Mesendoderm (in vitro differentiated cells): ENCODE results near the gene NEDD4L.

ENCODE experiments used
- DNase-seq: peaks from one replicate; pipeline ENCODE4 v3.0.0; 2013
- H2AK5ac ChIP-seq: 2 replicates; pipeline ENCODE4 v1.6.1; 2013; ENCODE audit warnings: low read length, inconsistent platforms
- H2BK120ac ChIP-seq: 2 replicates; pipeline ENCODE4 v1.6.1; 2013; ENCODE audit warnings: low read depth, mild to moderate bottlenecking, low read length, moderate library complexity, mixed read lengths
- H2BK15ac ChIP-seq: replicated peaks from 2 replicates; pipeline ENCODE4 v1.6.1; 2013; ENCODE audit warnings: low read depth, mild to moderate bottlenecking, moderate library complexity
- H2BK5ac ChIP-seq: 2 replicates; pipeline ENCODE4 v1.6.1; 2013; ENCODE audit warnings: low read length, inconsistent platforms
- H3K18ac ChIP-seq: 2 replicates; pipeline ENCODE4 v1.6.1; 2013; ENCODE audit warnings: mild to moderate bottlenecking, low read length, mixed read lengths
- H3K23ac ChIP-seq: one replicate; pipeline ENCODE4 v1.6.1; 2013; ENCODE audit warnings: low read length
- H3K27ac ChIP-seq: 2 replicates; pipeline ENCODE4 v1.5.1; 2013; ENCODE audit warnings: low read depth, mild to moderate bottlenecking, inconsistent platforms, low read length, moderate library complexity
- H3K27me3 ChIP-seq: 2 replicates; pipeline ENCODE4 v1.6.1; 2013; ENCODE audit warnings: low read length, control low read depth, mild to moderate bottlenecking, inconsistent platforms; ENCODE audit not compliant: insufficient read depth, poor library complexity
- H3K36me3 ChIP-seq: 2 replicates; pipeline ENCODE4 v1.6.1; 2013; ENCODE audit warnings: low read length, inconsistent platforms; ENCODE audit not compliant: control insufficient read depth, insufficient read depth
- H3K4ac ChIP-seq: one replicate; pipeline ENCODE4 v1.6.1; 2013; ENCODE audit warnings: low read depth, mild to moderate bottlenecking, low read length, moderate library complexity
- H3K4me1 ChIP-seq: 2 replicates; pipeline ENCODE4 v1.6.1; 2013; ENCODE audit warnings: low read depth, low read length, inconsistent platforms; ENCODE audit not compliant: control insufficient read depth
- H3K4me2 ChIP-seq: 2 replicates; pipeline ENCODE4 v1.6.1; 2013; ENCODE audit warnings: low read length
- H3K4me3 ChIP-seq: 2 replicates; pipeline ENCODE4 v1.5.1; 2013; ENCODE audit warnings: mild to moderate bottlenecking, low read length
- H3K56ac ChIP-seq: one replicate; pipeline ENCODE4 v1.6.1; 2013; ENCODE audit warnings: low read length
- H3K79me1 ChIP-seq: 2 replicates; pipeline ENCODE4 v1.6.1; 2013; ENCODE audit warnings: low read length, inconsistent platforms
- H3K79me2 ChIP-seq: 2 replicates; pipeline ENCODE4 v1.6.1; 2013; ENCODE audit warnings: mild to moderate bottlenecking, low read length; ENCODE audit not compliant: control insufficient read depth, insufficient read depth
- H3K9ac ChIP-seq: 2 replicates; pipeline ENCODE4 v1.6.1; 2013; ENCODE audit warnings: low read length, inconsistent platforms
- H4K5ac ChIP-seq: one replicate; pipeline ENCODE4 v1.6.1; 2013; ENCODE audit warnings: low read length
- H4K8ac ChIP-seq: one replicate; pipeline ENCODE4 v1.6.1; 2013; ENCODE audit warnings: low read depth, mild to moderate bottlenecking, control low read depth, low read length, moderate library complexity
- WGBS: extraction: QIAGEN DNeasy Blood & Tissue Kit; methylation state at CpG from one replicate; pipeline ENCODE4 v1.1.7; 2013; ENCODE audit warnings: low lambda C conversion rate, missing lambda C conversion rate; ENCODE audit not compliant: insufficient coverage; ENCODE audit errors: extremely low coverage; 5-methylcytosine and 5-hydroxymethylcytosine counted together

NEDD4L gene

GRCh38 chr18:58354051-58354450 is 310.0 kb downstream of the NEDD4L start:
- Histone ChIP-seq H3K79me1 (no peaks in the 10 kb centered on the region), H3K18ac (no peak overlapping the region), H2BK120ac (no peak overlapping the region), H3K56ac (no peak overlapping the region), H2BK15ac (no peak overlapping the region), H3K4ac (no peak overlapping the region), H3K79me2 (no peaks in the 10 kb centered on the region), H3K27ac (no peak overlapping the region), H3K36me3 (no peaks in the 10 kb centered on the region), H4K8ac (no peak overlapping the region), H3K23ac (no peak overlapping the region), H3K4me1 (no peaks in the 10 kb centered on the region), H3K9ac (no peak overlapping the region), H3K4me2 (no peak overlapping the region), H2AK5ac (no peak overlapping the region), H3K4me3 (no peak overlapping the region), H3K27me3 (no peaks in the 10 kb centered on the region), H2BK5ac (no peak overlapping the region), H4K5ac (no peak overlapping the region)
- DNase-seq = no peak
- WGBS = no CpG with 5 or more reads among the region's 4 CpGs

- Histone ChIP-seq H3K79me1 (no peaks in the 10 kb centered on the region), H3K4ac (no peak overlapping the region), H3K4me1 (no peaks in the 10 kb centered on the region), H2BK5ac (no peak overlapping the region), H2AK5ac (no peak overlapping the region), H3K27ac (no peak overlapping the region), H2BK120ac (no peak overlapping the region), H3K36me3 (no peaks in the 10 kb centered on the region), H3K9ac (no peak overlapping the region), H2BK15ac (no peak overlapping the region), H3K27me3 (no peaks in the 10 kb centered on the region), H3K4me2 (no peak overlapping the region), H4K5ac (no peak overlapping the region), H3K4me3 (no peak overlapping the region), H3K56ac (no peak overlapping the region), H3K18ac (no peak overlapping the region), H3K23ac (no peak overlapping the region), H4K8ac (no peak overlapping the region), H3K79me2 (no peaks in the 10 kb centered on the region)
- no peak for DNase-seq
- WGBS = no CpG with 5 or more reads among the region's 10 CpGs
These were observed 310.8 kb downstream of the NEDD4L start for GRCh38 chr18:58354791-58355190.

- Histone ChIP-seq H3K4me3 (no peak overlapping the region), H3K4me2 (no peak overlapping the region), H3K4me1 (no peaks in the 10 kb centered on the region), H3K27me3 (no peaks in the 10 kb centered on the region), H3K36me3 (no peaks in the 10 kb centered on the region), H3K18ac (no peak overlapping the region), H3K4ac (no peak overlapping the region), H4K5ac (no peak overlapping the region), H2AK5ac (no peak overlapping the region), H3K79me1 (no peaks in the 10 kb centered on the region), H3K79me2 (no peaks in the 10 kb centered on the region), H3K23ac (no peak overlapping the region), H4K8ac (no peak overlapping the region), H2BK120ac (no peak overlapping the region), H3K9ac (no peak overlapping the region), H3K27ac (no peak overlapping the region), H2BK5ac (no peak overlapping the region), H3K56ac (no peak overlapping the region), H2BK15ac (no peak overlapping the region)
- no peak for DNase-seq
- no CpG with 5 or more reads among the region's 8 CpGs for WGBS
These were observed 311.2 kb downstream of the NEDD4L start for GRCh38 chr18:58355243-58355642.

GRCh38 chr18:58359218-58359617 is 315.2 kb downstream of the NEDD4L start:
- Histone ChIP-seq H3K27ac (no peak overlapping the region), H3K79me2 (no peaks in the 10 kb centered on the region), H3K79me1 (no peaks in the 10 kb centered on the region), H3K56ac (no peak overlapping the region), H3K4me1 (no peaks in the 10 kb centered on the region), H2BK15ac (no peak overlapping the region), H2BK120ac (no peak overlapping the region), H3K4ac (no peak overlapping the region), H4K8ac (no peak overlapping the region), H2AK5ac (no peak overlapping the region), H3K36me3 (no peaks in the 10 kb centered on the region), H3K18ac (no peak overlapping the region), H3K9ac (no peak overlapping the region), H3K23ac (no peak overlapping the region), H3K4me3 (no peak overlapping the region), H2BK5ac (no peak overlapping the region), H3K4me2 (no peak overlapping the region), H4K5ac (no peak overlapping the region), H3K27me3 (no peaks in the 10 kb centered on the region)
- WGBS = no CpG with 5 or more reads among the region's 3 CpGs
- no peak for DNase-seq

- H4K8ac ChIP-seq = no peak overlapping the region
- WGBS = no CpG with 5 or more reads among the region's 1 CpG
- H2AK5ac ChIP-seq = no peak overlapping the region
- no peak overlapping the region for H2BK5ac ChIP-seq
- H3K18ac ChIP-seq = no peak overlapping the region
- H3K79me1 ChIP-seq = no peaks in the 10 kb centered on the region
- H3K56ac ChIP-seq = no peak overlapping the region
- H3K27ac ChIP-seq = no peak overlapping the region
- H3K4me3 ChIP-seq = no peak overlapping the region
- no peak overlapping the region for H4K5ac ChIP-seq
- no peaks in the 10 kb centered on the region for H3K4me1 ChIP-seq
- no peaks in the 10 kb centered on the region for H3K79me2 ChIP-seq
- DNase-seq = no peak
- no peak overlapping the region for H2BK120ac ChIP-seq
- H3K4me2 ChIP-seq = no peak overlapping the region
- no peaks in the 10 kb centered on the region for H3K27me3 ChIP-seq
- H3K23ac ChIP-seq = no peak overlapping the region
- H3K9ac ChIP-seq = no peak overlapping the region
- no peaks in the 10 kb centered on the region for H3K36me3 ChIP-seq
- H3K4ac ChIP-seq = no peak overlapping the region
- no peak overlapping the region for H2BK15ac ChIP-seq
These were observed 315.6 kb downstream of the NEDD4L start for GRCh38 chr18:58359620-58360019.

GRCh38 chr18:58360324-58360723 is 316.3 kb downstream of the NEDD4L start:
- Histone ChIP-seq H2BK5ac (no peak overlapping the region), H2BK120ac (no peak overlapping the region), H3K79me1 (no peaks in the 10 kb centered on the region), H3K4me3 (no peak overlapping the region), H4K8ac (no peak overlapping the region), H2BK15ac (no peak overlapping the region), H3K9ac (no peak overlapping the region), H3K4me1 (no peaks in the 10 kb centered on the region), H3K36me3 (no peaks in the 10 kb centered on the region), H3K18ac (no peak overlapping the region), H3K27me3 (no peaks in the 10 kb centered on the region), H4K5ac (no peak overlapping the region), H3K23ac (no peak overlapping the region), H3K27ac (no peak overlapping the region), H3K4ac (no peak overlapping the region), H3K56ac (no peak overlapping the region), H2AK5ac (no peak overlapping the region), H3K4me2 (no peak overlapping the region), H3K79me2 (no peaks in the 10 kb centered on the region)
- no CpG with 5 or more reads among the region's 2 CpGs for WGBS
- no peak for DNase-seq
